Measurements from ENCODE around the gene ATP10B. TPM values are rescaled to one million over a fixed set of nuclear protein-coding genes. Genes with fewer than 3 reads are reported as not detected.

The ATP10B gene
- polyA plus RNA-seq, 3 donors: not detected

DNA sequence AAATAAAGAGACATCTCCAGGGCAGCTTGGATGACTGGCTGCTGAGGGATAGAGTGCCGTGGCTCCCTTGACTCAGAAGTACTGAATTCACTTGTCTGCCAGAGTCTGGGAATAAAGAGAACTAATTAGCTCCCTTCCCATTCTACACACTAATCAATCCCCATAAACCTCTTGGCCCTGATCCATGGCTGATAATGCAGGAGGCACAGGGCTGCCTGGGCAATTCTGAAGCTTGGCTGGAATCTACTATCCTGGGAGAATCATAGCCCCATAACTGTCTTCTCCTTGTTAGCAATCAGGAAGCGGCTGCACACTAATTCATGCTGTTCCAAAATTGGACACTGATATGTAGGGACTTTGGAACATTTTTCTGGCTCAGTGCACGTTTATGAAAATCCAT lies 232.6 kb downstream of the ATP10B start:
- Histone ChIP-seq H3K9me3 (replicated peaks in 1 of 2; ENCODE audit: control insufficient read depth in 1 of 2, insufficient read depth in 1 of 2, low read length in 2 of 2) (no peaks in the 10 kb centered on the region), H3K4me3 (replicated peaks in 1 of 3; ENCODE audit: low read depth in 2 of 3, low read length in 3 of 3) (no peak overlapping the region), H3K4me1 (ENCODE audit: control insufficient read depth in 1 of 2, insufficient read depth in 2 of 2, low read length in 2 of 2) (no peaks in the 10 kb centered on the region), H3K36me3 (replicated peaks in 1 of 2; ENCODE audit: control insufficient read depth in 1 of 2, insufficient read depth in 2 of 2, low read length in 2 of 2) (no peaks in the 10 kb centered on the region), H2AFZ (ENCODE audit: insufficient read depth, low read depth, low read length, poor library complexity, severe bottlenecking) (no peak overlapping the region), H3K9ac (ENCODE audit: insufficient read depth, low read length, poor library complexity, severe bottlenecking) (no peak overlapping the region), H3K79me2 (ENCODE audit: insufficient read depth, low read length) (no peaks in the 10 kb centered on the region), H3K27ac (ENCODE audit: low read depth in 1 of 2, low read length in 2 of 2) (no peak overlapping the region), H3K4me2 (replicated peaks; ENCODE audit: extremely low read depth, low read length, poor library complexity, severe bottlenecking) (no peak overlapping the region), H3K27me3 (ENCODE audit: control insufficient read depth in 2 of 2, insufficient read depth in 2 of 2, low read length in 2 of 2) (no peaks in the 10 kb centered on the region), H4K20me1 (ENCODE audit: insufficient read depth, low read length) (no peaks in the 10 kb centered on the region)
- TF ChIP-seq, protein P1, sequence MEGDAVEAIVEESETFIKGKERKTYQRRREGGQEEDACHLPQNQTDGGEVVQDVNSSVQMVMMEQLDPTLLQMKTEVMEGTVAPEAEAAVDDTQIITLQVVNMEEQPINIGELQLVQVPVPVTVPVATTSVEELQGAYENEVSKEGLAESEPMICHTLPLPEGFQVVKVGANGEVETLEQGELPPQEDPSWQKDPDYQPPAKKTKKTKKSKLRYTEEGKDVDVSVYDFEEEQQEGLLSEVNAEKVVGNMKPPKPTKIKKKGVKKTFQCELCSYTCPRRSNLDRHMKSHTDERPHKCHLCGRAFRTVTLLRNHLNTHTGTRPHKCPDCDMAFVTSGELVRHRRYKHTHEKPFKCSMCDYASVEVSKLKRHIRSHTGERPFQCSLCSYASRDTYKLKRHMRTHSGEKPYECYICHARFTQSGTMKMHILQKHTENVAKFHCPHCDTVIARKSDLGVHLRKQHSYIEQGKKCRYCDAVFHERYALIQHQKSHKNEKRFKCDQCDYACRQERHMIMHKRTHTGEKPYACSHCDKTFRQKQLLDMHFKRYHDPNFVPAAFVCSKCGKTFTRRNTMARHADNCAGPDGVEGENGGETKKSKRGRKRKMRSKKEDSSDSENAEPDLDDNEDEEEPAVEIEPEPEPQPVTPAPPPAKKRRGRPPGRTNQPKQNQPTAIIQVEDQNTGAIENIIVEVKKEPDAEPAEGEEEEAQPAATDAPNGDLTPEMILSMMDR (IDR thresholded peaks at IDR 0.05): no peak
- H3K4me3 Mint-ChIP-seq: no peak overlapping the region
- intact Hi-C loops (cut with micrococcal nuclease): no loop called here
- H3K36me3 Mint-ChIP-seq: no peaks in the 10 kb centered on the region
- DNase-seq: no peak
- peaks cover 0 to 3% (median 0%) of the 10 kb centered on the region in 3 donors for H3K27me3 Mint-ChIP-seq (ENCODE audit: low read depth in 3 of 3)
- no peaks in the 10 kb centered on the region for H3K4me1 Mint-ChIP-seq
- H3K9me3 Mint-ChIP-seq: peaks cover 0 to 8% (median under 1%) of the 10 kb centered on the region in 7 donors
- WGBS (ENCODE audit: insufficient coverage): 33% methylated on average over 1 of the region's 3 CpGs
- no peak overlapping the region for H3K27ac Mint-ChIP-seq

DNA sequence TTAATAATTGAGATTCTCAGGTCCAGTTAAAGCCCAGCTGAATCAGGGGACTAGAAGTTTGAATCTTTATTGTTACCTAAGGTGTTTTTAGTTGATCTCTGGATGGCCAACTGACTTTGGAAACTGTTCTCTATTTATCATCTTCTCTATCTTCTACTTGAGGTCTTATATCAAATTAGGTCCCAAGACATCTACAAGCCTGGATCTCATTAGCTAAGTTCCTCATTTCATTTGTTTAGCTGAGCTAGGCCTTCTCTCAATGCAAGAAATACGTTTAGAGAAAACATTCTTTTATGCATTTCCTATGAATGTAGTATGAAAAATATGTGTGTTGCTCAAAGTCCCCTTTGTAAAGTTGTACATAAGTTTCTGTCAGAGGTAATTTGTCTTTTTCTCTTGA lies 233.7 kb downstream of the ATP10B start:
- H3K9me3 Mint-ChIP-seq: peaks cover 0 to 8% (median 3%) of the 10 kb centered on the region in 7 donors
- Histone ChIP-seq H3K4me1 (ENCODE audit: control insufficient read depth in 1 of 2, insufficient read depth in 2 of 2, low read length in 2 of 2) (no peaks in the 10 kb centered on the region), H3K27ac (ENCODE audit: low read depth in 1 of 2, low read length in 2 of 2) (no peak overlapping the region), H3K9me3 (replicated peaks in 1 of 2; ENCODE audit: control insufficient read depth in 1 of 2, insufficient read depth in 1 of 2, low read length in 2 of 2) (no peaks in the 10 kb centered on the region), H4K20me1 (ENCODE audit: insufficient read depth, low read length) (no peaks in the 10 kb centered on the region), H3K4me3 (replicated peaks in 1 of 3; ENCODE audit: low read depth in 2 of 3, low read length in 3 of 3) (no peak overlapping the region), H2AFZ (ENCODE audit: insufficient read depth, low read depth, low read length, poor library complexity, severe bottlenecking) (no peak overlapping the region), H3K4me2 (replicated peaks; ENCODE audit: extremely low read depth, low read length, poor library complexity, severe bottlenecking) (no peak overlapping the region), H3K9ac (ENCODE audit: insufficient read depth, low read length, poor library complexity, severe bottlenecking) (no peak overlapping the region), H3K79me2 (ENCODE audit: insufficient read depth, low read length) (no peaks in the 10 kb centered on the region), H3K36me3 (replicated peaks in 1 of 2; ENCODE audit: control insufficient read depth in 1 of 2, insufficient read depth in 2 of 2, low read length in 2 of 2) (no peaks in the 10 kb centered on the region), H3K27me3 (ENCODE audit: control insufficient read depth in 2 of 2, insufficient read depth in 2 of 2, low read length in 2 of 2) (no peaks in the 10 kb centered on the region)
- TF ChIP-seq, protein P1 (IDR thresholded peaks at IDR 0.05): no peak
- H3K27me3 Mint-ChIP-seq (ENCODE audit: low read depth in 3 of 3): peaks cover 0 to 2% (median 0%) of the 10 kb centered on the region in 3 donors
- no peak overlapping the region for H3K4me3 Mint-ChIP-seq
- no peaks in the 10 kb centered on the region for H3K4me1 Mint-ChIP-seq
- no peaks in the 10 kb centered on the region for H3K36me3 Mint-ChIP-seq
- H3K27ac Mint-ChIP-seq: no peak overlapping the region
- no peak for DNase-seq
- intact Hi-C loops (cut with micrococcal nuclease): no loop called here
- no CpG with 5 or more reads among the region's 1 CpG for WGBS (ENCODE audit: insufficient coverage)

Data from CD14-positive monocyte (primary cell).